H1 (cell line): Measurements from ENCODE around the gene MRFAP1L1. TPM values are rescaled to one million over a fixed set of nuclear protein-coding genes. Genes with fewer than 3 reads are reported as not detected.

Experiments
- CTCF ChIP-seq, 3 experiments: IDR thresholded peaks; 1 replicate in 2 of 3; 2 replicates in 1 of 3; pipeline versions ENCODE4 v1.5.1 to v1.6.1; 2011; ENCODE audit warnings: low read length in 3 of 3, mild to moderate bottlenecking in 3 of 3, inconsistent platforms in 2 of 3, low read depth in 1 of 3, moderate library complexity in 1 of 3; ENCODE audit not compliant: insufficient read depth in 1 of 3; ENCODE audit errors: control extremely low read depth in 1 of 3
- FOSL1 ChIP-seq: IDR thresholded peaks from 2 replicates; pipeline ENCODE4 v1.6.1; 2011; ENCODE audit warnings: mild to moderate bottlenecking, low read depth, low read length, moderate library complexity; ENCODE audit not compliant: insufficient read depth
- KDM1A ChIP-seq: fragments of 200-600, 300-600 bp; sonication (generic); IDR thresholded peaks from 2 replicates; pipeline ENCODE4 v1.7.1; 2016; ENCODE audit warnings: mild to moderate bottlenecking, low read length, borderline replicate concordance
- MAFK ChIP-seq: IDR thresholded peaks from 2 replicates; pipeline ENCODE4 v1.6.1; 2012; ENCODE audit warnings: low read depth, mild to moderate bottlenecking, improper control_type of control experiment, low read length
- POU5F1 ChIP-seq: IDR thresholded peaks from 2 replicates; pipeline ENCODE4 v1.6.1; 2011; ENCODE audit warnings: low read depth, mild to moderate bottlenecking, low read length, moderate library complexity
- SIN3A ChIP-seq, 2 experiments: IDR thresholded peaks in 1 of 2; conservative IDR thresholded peaks in 1 of 2; 2 replicates each; pipeline ENCODE4 v1.6.1; 2011 to 2012; ENCODE audit warnings: low read length in 2 of 2, improper control_type of control experiment in 1 of 2, low read depth in 1 of 2, mild to moderate bottlenecking in 1 of 2
- polyA plus RNA-seq, 7 experiments: library from polyadenylated mRNA; depleted of rRNA in 3 of 7; stranded (reverse) in 5 of 7; unstranded in 2 of 7; fragments of >200 nt in 5 of 7; fragments of 200-250 nt in 2 of 7; gene quantifications; 1 replicate in 5 of 7; 2 replicates in 1 of 7; 4 replicates in 1 of 7; pipeline versions ENCODE4 v1.2.1 to v1.2.3, GENCODE V29; 2011 to 2013; ENCODE audit warnings: missing spikeins in 2 of 7, mixed read lengths in 2 of 7
- total RNA-seq: library from RNA; stranded (reverse); fragmentation: NEBNext Ultra II Directional; extraction: Animal tissue kit (Norgen Biotek cat#: 25700); gene quantifications from 2 replicates; pipeline ENCODE4 v1.2.1, GENCODE V29; 2021

Gene MRFAP1L1
- total and polyA plus RNA-seq, 2 of the 8 experiments (the other 6 are each of a cell fraction or from before 2014, with no cell fraction given), result 26.8 to 54.3 TPM

DNA sequence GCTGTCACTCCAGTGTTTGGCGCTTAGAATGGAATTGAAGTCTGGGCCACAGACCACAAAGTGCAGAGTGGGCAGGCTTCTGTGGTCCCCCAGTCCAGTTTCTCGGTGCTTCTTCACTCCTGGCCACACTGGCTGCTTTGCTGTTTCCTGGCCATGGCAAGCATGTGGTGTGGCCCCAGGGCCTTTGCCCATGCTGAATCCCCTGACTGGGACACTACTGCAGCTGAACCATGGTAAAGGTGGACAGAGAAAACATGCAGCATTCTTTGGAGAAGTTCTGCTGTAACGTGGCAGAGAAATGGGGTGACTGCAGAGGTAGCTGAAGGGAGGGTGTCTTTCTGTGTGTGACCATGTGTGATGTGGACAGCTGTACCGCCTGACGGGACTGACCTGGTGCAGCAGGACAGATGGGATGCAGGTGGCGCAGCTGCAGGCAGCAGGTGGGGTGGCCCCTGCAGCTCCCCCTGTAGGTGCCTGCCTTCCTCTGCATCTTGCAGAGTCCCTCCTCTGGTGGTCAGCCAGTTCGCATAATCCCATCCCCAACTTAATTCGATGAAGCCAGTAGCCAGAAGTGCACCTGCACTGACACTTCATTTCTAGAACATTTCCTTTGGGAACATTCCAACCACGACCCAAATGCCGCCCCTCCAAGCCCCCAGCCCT lies 29.2 kb downstream of the MRFAP1L1 start (continued):
- no peak for TF ChIP-seq MAFK
- 0 out of 4 replicates have a peak, but pooled peaks of 1 of the 2 experiments have one; percentile 39 for TF ChIP-seq SIN3A (conservative IDR thresholded peaks at IDR 0.05 in 1 of 2, IDR thresholded peaks at IDR 0.05 in 1 of 2; ENCODE audit: low read depth in 1 of 2, low read length in 2 of 2)
- TF ChIP-seq FOSL1, result no peak
- no peak for TF ChIP-seq POU5F1
- TF ChIP-seq CTCF (IDR thresholded peaks at IDR 0.05; ENCODE audit: control extremely low read depth in 1 of 3, insufficient read depth in 1 of 3, low read depth in 1 of 3, low read length in 3 of 3), result peak in 2 of 3 experiments; percentile 90 to 98; a peak in 3 of 4 replicates
- TF ChIP-seq KDM1A, result peak; percentile 97
